ENCODE results near the gene WDR64. TPM values are rescaled to one million over a fixed set of nuclear protein-coding genes. Genes with fewer than 3 reads are reported as not detected.

Gene WDR64
- total RNA-seq, 4 donors from 2014 or later: not detected

- DNase-seq (ENCODE audit: low spot score in 2 of 2): no peak
- Histone ChIP-seq H3K4me1 (no peaks in the 10 kb centered on the region), H3K4me3 (no peak overlapping the region), H3K27ac (no peak overlapping the region), H3K9me3 (no peaks in the 10 kb centered on the region), H3K36me3 (no peaks in the 10 kb centered on the region), H3K27me3 (no peaks in the 10 kb centered on the region)
- TF ChIP-seq EP300 (IDR thresholded peaks at IDR 0.05) (no peak), POLR2A (IDR thresholded peaks at IDR 0.05) (no peak), POLR2AphosphoS5 (IDR thresholded peaks at IDR 0.05) (no peak), CTCF (IDR thresholded peaks at IDR 0.05) (no peak)
- 74% methylated on average over 7 of the region's 7 CpGs for WGBS
Observed at GRCh38 chr1:241646201-241646600, 5.9 kb upstream of the WDR64 start.

GRCh38 chr1:241647658-241648057 is 4.4 kb upstream of the WDR64 start:
- no peaks in the 10 kb centered on the region for H3K9me3 ChIP-seq
- no peaks in the 10 kb centered on the region for H3K27me3 ChIP-seq
- no peaks in the 10 kb centered on the region for H3K36me3 ChIP-seq
- WGBS: 79% methylated on average over 1 of the region's 1 CpG
- DNase-seq (ENCODE audit: low spot score in 2 of 2): no peak
- no peaks in the 10 kb centered on the region for H3K4me1 ChIP-seq
- TF ChIP-seq CTCF (IDR thresholded peaks at IDR 0.05): no peak
- TF ChIP-seq POLR2A (IDR thresholded peaks at IDR 0.05): no peak
- TF ChIP-seq POLR2AphosphoS5 (IDR thresholded peaks at IDR 0.05): no peak
- TF ChIP-seq EP300 (IDR thresholded peaks at IDR 0.05): no peak
- no peak overlapping the region for H3K27ac ChIP-seq
- no peak overlapping the region for H3K4me3 ChIP-seq

GRCh38 chr1:241648159-241648558 is 3.9 kb upstream of the WDR64 start:
- 100% methylated on average over 1 of the region's 1 CpG for WGBS
- TF ChIP-seq CTCF (IDR thresholded peaks at IDR 0.05): no peak
- no peak for DNase-seq (ENCODE audit: low spot score in 2 of 2)
- Histone ChIP-seq H3K9me3 (no peaks in the 10 kb centered on the region), H3K36me3 (no peaks in the 10 kb centered on the region), H3K4me3 (no peak overlapping the region), H3K27ac (no peak overlapping the region), H3K4me1 (no peaks in the 10 kb centered on the region), H3K27me3 (no peaks in the 10 kb centered on the region)

- H3K4me3 ChIP-seq: no peak overlapping the region
- H3K27ac ChIP-seq: no peak overlapping the region
- H3K9me3 ChIP-seq: no peaks in the 10 kb centered on the region
- H3K36me3 ChIP-seq: no peaks in the 10 kb centered on the region
- 74% methylated on average over 1 of the region's 1 CpG for WGBS
- H3K27me3 ChIP-seq: no peaks in the 10 kb centered on the region
- no peak for DNase-seq (ENCODE audit: low spot score in 2 of 2)
- no peak for TF ChIP-seq EP300 (IDR thresholded peaks at IDR 0.05)
- TF ChIP-seq CTCF (IDR thresholded peaks at IDR 0.05): no peak
- no peak for TF ChIP-seq POLR2AphosphoS5 (IDR thresholded peaks at IDR 0.05)
- TF ChIP-seq POLR2A (IDR thresholded peaks at IDR 0.05): no peak
- no peaks in the 10 kb centered on the region for H3K4me1 ChIP-seq
Observed at GRCh38 chr1:241654019-241654418, 1.9 kb downstream of the WDR64 start.

DNA sequence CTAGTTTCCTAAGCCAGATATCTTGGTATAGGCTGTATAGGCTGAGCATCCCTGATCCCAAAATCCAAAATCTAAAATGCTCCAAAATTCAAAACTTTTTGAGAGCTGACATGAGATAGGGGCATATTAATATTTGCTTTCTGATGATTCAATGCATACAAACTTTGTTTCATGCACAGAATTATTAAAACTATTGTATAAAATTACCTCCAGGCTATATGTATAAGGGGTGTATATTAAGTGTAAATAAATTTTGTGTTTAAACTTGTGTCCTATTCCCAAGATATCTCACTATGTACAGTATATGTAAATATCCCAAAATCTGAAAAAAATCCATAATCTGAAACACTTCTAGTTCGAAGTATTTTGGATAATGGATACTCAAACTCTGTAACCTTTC is 2.6 kb downstream of the WDR64 start:
- DNase-seq (ENCODE audit: low spot score in 2 of 2): no peak
- 83% methylated on average over 1 of the region's 1 CpG for WGBS
- H3K27ac ChIP-seq: no peak overlapping the region
- no peak for TF ChIP-seq CTCF (IDR thresholded peaks at IDR 0.05)
- no peak for TF ChIP-seq POLR2AphosphoS5 (IDR thresholded peaks at IDR 0.05)
- TF ChIP-seq POLR2A (IDR thresholded peaks at IDR 0.05): no peak
- no peak for TF ChIP-seq EP300 (IDR thresholded peaks at IDR 0.05)
- H3K9me3 ChIP-seq: no peaks in the 10 kb centered on the region
- no peaks in the 10 kb centered on the region for H3K4me1 ChIP-seq
- H3K4me3 ChIP-seq: no peak overlapping the region
- no peaks in the 10 kb centered on the region for H3K36me3 ChIP-seq
- no peaks in the 10 kb centered on the region for H3K27me3 ChIP-seq
